BE2C (cell line): ENCODE measurements around the gene DNAJB5.

Experiments used
- DNase-seq: peaks from one replicate; pipeline ENCODE4 v3.0.0-alpha.2; 2020
- H3K27me3 ChIP-seq: fragments of 250-450 bp; sonication (Bioruptor Pico); 2 replicates; pipeline ENCODE4 v1.5.1; 2020; ENCODE audit warnings: mild to moderate bottlenecking
- H3K36me3 ChIP-seq: fragments of 250-450 bp; sonication (Bioruptor Pico); 2 replicates; pipeline ENCODE4 v1.5.1; 2020; ENCODE audit warnings: mild to moderate bottlenecking
- H3K4me1 ChIP-seq: fragments of 250-450 bp; sonication (Bioruptor Pico); 2 replicates; pipeline ENCODE4 v1.5.1; 2020
- H3K4me3 ChIP-seq: 2 replicates; pipeline ENCODE4 v1.5.1; 2011; ENCODE audit warnings: low read depth, low read length
- H3K9me3 ChIP-seq: fragments of 250-450 bp; sonication (Bioruptor Pico); 2 replicates; pipeline ENCODE4 v1.5.1; 2020
- CTCF ChIP-seq: IDR thresholded peaks from 2 replicates; pipeline ENCODE4 v1.5.1; 2012; ENCODE audit warnings: mild to moderate bottlenecking, low read depth, low read length

The DNAJB5 gene

GRCh38 chr9:34987160-34987901 lies 2.2 kb upstream of the DNAJB5 start:
- no peak for TF ChIP-seq CTCF
- Histone ChIP-seq H3K27me3 (no peaks in the 10 kb centered on the region), H3K4me1 (peaks cover 29% of the 10 kb centered on the region), H3K9me3 (no peaks in the 10 kb centered on the region), H3K36me3 (no peaks in the 10 kb centered on the region), H3K4me3 (no peak overlapping the region)
- no peak for DNase-seq

- H3K9me3 ChIP-seq, result no peaks in the 10 kb centered on the region
- no peaks in the 10 kb centered on the region for H3K36me3 ChIP-seq
- TF ChIP-seq CTCF, result no peak
- DNase-seq, result peak; percentile 42
- no peaks in the 10 kb centered on the region for H3K27me3 ChIP-seq
- H3K4me3 ChIP-seq, result peak overlapping the region; percentile 76
- H3K4me1 ChIP-seq, result peaks cover 39% of the 10 kb centered on the region
Measured at GRCh38 chr9:34988218-34989002, 1.1 kb upstream of the DNAJB5 start.

GRCh38 chr9:34989946-34990635 lies 546 bp downstream of the DNAJB5 start:
- Histone ChIP-seq H3K4me3 (peak overlapping the region; percentile 82), H3K36me3 (no peaks in the 10 kb centered on the region), H3K4me1 (peaks cover 47% of the 10 kb centered on the region), H3K27me3 (no peaks in the 10 kb centered on the region), H3K9me3 (no peaks in the 10 kb centered on the region)
- no peak for TF ChIP-seq CTCF
- peak; percentile 74 for DNase-seq

- Histone ChIP-seq H3K9me3 (no peaks in the 10 kb centered on the region), H3K36me3 (no peaks in the 10 kb centered on the region), H3K27me3 (no peaks in the 10 kb centered on the region), H3K4me1 (peaks cover 43% of the 10 kb centered on the region), H3K4me3 (no peak overlapping the region; the same call in 1 of the 2 replicates)
- DNase-seq, result no peak
- no peak for TF ChIP-seq CTCF
Measured at GRCh38 chr9:34990908-34991606, 1.5 kb downstream of the DNAJB5 start.

GRCh38 chr9:34991607-34992375 lies 2.2 kb downstream of the DNAJB5 start:
- Histone ChIP-seq H3K27me3 (no peaks in the 10 kb centered on the region), H3K4me3 (no peak overlapping the region), H3K9me3 (no peaks in the 10 kb centered on the region), H3K36me3 (peaks cover 4% of the 10 kb centered on the region; the same call in 1 of the 2 replicates), H3K4me1 (peaks cover 36% of the 10 kb centered on the region)
- DNase-seq, result no peak
- 0 out of 2 replicates have a peak, but pooled peaks have one; percentile 14 for TF ChIP-seq CTCF
